IMR-90 (cell line): ENCODE results near the gene KCTD16. TPM values are rescaled to one million over a fixed set of nuclear protein-coding genes. Genes with fewer than 3 reads are reported as not detected.

Experiments used
- ATAC-seq: fragments of 200-7000 bp; cut with Tn5 transposase; 2 replicates; pipeline ENCODE4 v1.9.1; 2020; ENCODE audit warnings: low read depth, mild to moderate bottlenecking, moderate library complexity
- BruUV-seq: library from RNA; stranded (reverse); fragments of 400-500 nt; replicated peaks from 2 replicates; lab custom pipeline; 2021; lab: Mats Ljungman, UMichigan
- CTCF ChIA-PET: fragments of 300-600 bp; formaldehyde crosslinking; extraction: SDS; loops from one replicate; lab custom pipeline; 2021; ENCODE audit warnings: antibody characterized with exemption; lab: Yijun Ruan, JAX
- POLR2A ChIA-PET: fragments of 300-600 bp; sonication (Branson Sonifier 250); formaldehyde crosslinking; loops from one replicate; lab custom pipeline; 2022; ENCODE audit warnings: antibody characterized with exemption; ENCODE audit not compliant: unreplicated experiment; lab: Charles Lee
- DNase-seq: peaks from one replicate; pipeline ENCODE4 v3.0.0; 2013
- H2AFZ ChIP-seq: replicated peaks from 2 replicates; pipeline ENCODE3; 2013; ENCODE audit warnings: low read length, mild to moderate bottlenecking; ENCODE audit not compliant: poor library complexity
- H2AK5ac ChIP-seq: 2 replicates; pipeline ENCODE4 v1.6.1; 2013; ENCODE audit warnings: low read depth, low read length, inconsistent platforms
- H2AK9ac ChIP-seq: replicated peaks from 2 replicates; pipeline ENCODE3; 2013; ENCODE audit warnings: mild to moderate bottlenecking, low read depth, low read length, moderate library complexity; ENCODE audit not compliant: poor library complexity
- H2BK120ac ChIP-seq: 2 replicates; pipeline ENCODE4 v1.6.1; 2013; ENCODE audit warnings: low read depth, low read length, inconsistent platforms
- H2BK15ac ChIP-seq: 3 replicates; pipeline ENCODE4 v1.6.1; 2013; ENCODE audit warnings: low read depth, low read length, inconsistent platforms
- H2BK20ac ChIP-seq: 2 replicates; pipeline ENCODE4 v1.6.1; 2013; ENCODE audit warnings: low read depth, mild to moderate bottlenecking, inconsistent platforms, low read length, moderate library complexity
- H2BK5ac ChIP-seq: 2 replicates; pipeline ENCODE4 v1.6.1; 2013; ENCODE audit warnings: mild to moderate bottlenecking, low read depth, low read length, inconsistent platforms; ENCODE audit not compliant: poor library complexity, severe bottlenecking
- H3K14ac ChIP-seq: replicated peaks from 2 replicates; pipeline ENCODE4 v1.6.1; 2013; ENCODE audit warnings: low read depth, low read length, inconsistent platforms
- H3K18ac ChIP-seq: 2 replicates; pipeline ENCODE4 v1.6.1; 2013; ENCODE audit warnings: low read depth, low read length, control low read depth
- H3K23ac ChIP-seq: 2 replicates; pipeline ENCODE4 v1.6.1; 2013; ENCODE audit warnings: low read depth, low read length, inconsistent platforms
- H3K27ac ChIP-seq: 2 replicates; pipeline ENCODE4 v1.5.1; 2013; ENCODE audit warnings: mild to moderate bottlenecking, control low read depth, low read length; ENCODE audit not compliant: insufficient read depth
- H3K27me3 ChIP-seq: 2 replicates; pipeline ENCODE4 v1.6.1; 2013; ENCODE audit warnings: low read length; ENCODE audit not compliant: control insufficient read depth, insufficient read depth
- H3K36me3 ChIP-seq: 2 replicates; pipeline ENCODE4 v1.6.1; 2013; ENCODE audit warnings: low read length, mixed read lengths; ENCODE audit not compliant: control insufficient read depth, insufficient read depth
- H3K4ac ChIP-seq: 2 replicates; pipeline ENCODE4 v1.6.1; 2013; ENCODE audit warnings: low read depth, low read length, inconsistent platforms
- H3K4me1 ChIP-seq: 2 replicates; pipeline ENCODE4 v1.6.1; 2013; ENCODE audit warnings: low read length, mixed read lengths; ENCODE audit not compliant: control insufficient read depth, insufficient read depth
- H3K4me2 ChIP-seq: 2 replicates; pipeline ENCODE4 v1.6.1; 2013; ENCODE audit warnings: low read depth, mild to moderate bottlenecking, control low read depth, low read length, moderate library complexity
- H3K4me3 ChIP-seq: 2 replicates; pipeline ENCODE4 v1.5.1; 2013; ENCODE audit warnings: low read depth, mild to moderate bottlenecking, control low read depth, low read length, moderate library complexity; ENCODE audit not compliant: insufficient read depth
- H3K56ac ChIP-seq: 2 replicates; pipeline ENCODE4 v1.6.1; 2013; ENCODE audit warnings: low read length, inconsistent platforms; ENCODE audit not compliant: insufficient read depth; ENCODE audit errors: extremely low read depth
- H3K79me1 ChIP-seq, 2 experiments: 2 replicates each; pipeline ENCODE4 v1.6.1; 2013; ENCODE audit warnings: low read length in 2 of 2, inconsistent platforms in 1 of 2, low read depth in 1 of 2
- H3K9ac ChIP-seq: 2 replicates; pipeline ENCODE4 v1.6.1; 2013; ENCODE audit warnings: low read depth, low read length, control low read depth
- H3K9me1 ChIP-seq: 2 replicates; pipeline ENCODE4 v1.6.1; 2013; ENCODE audit warnings: low read length, inconsistent platforms; ENCODE audit not compliant: insufficient read depth
- H3K9me3 ChIP-seq: 2 replicates; pipeline ENCODE4 v1.6.1; 2013; ENCODE audit warnings: low read length; ENCODE audit not compliant: control insufficient read depth, insufficient read depth
- H4K20me1 ChIP-seq: 2 replicates; pipeline ENCODE4 v1.6.1; 2013; ENCODE audit warnings: low read length, inconsistent platforms; ENCODE audit not compliant: insufficient read depth
- H4K5ac ChIP-seq: 2 replicates; pipeline ENCODE4 v1.6.1; 2013; ENCODE audit warnings: mild to moderate bottlenecking, low read depth, low read length, control low read depth
- H4K8ac ChIP-seq, 2 experiments: 2 replicates each; pipeline ENCODE4 v1.6.1; 2013; ENCODE audit warnings: low read depth in 2 of 2, low read length in 2 of 2, control low read depth in 1 of 2, inconsistent platforms in 1 of 2
- H4K91ac ChIP-seq: 2 replicates; pipeline ENCODE4 v1.6.1; 2013; ENCODE audit warnings: low read depth, low read length, inconsistent platforms; ENCODE audit not compliant: insufficient read depth
- BHLHE40 ChIP-seq: fragments of 150-350 bp; IDR thresholded peaks from 2 replicates; pipeline ENCODE4 v1.6.1; 2016; ENCODE audit warnings: mild to moderate bottlenecking, low read depth, low read length
- CEBPB ChIP-seq: IDR thresholded peaks from 2 replicates; pipeline ENCODE4 v1.6.1; 2012; ENCODE audit warnings: low read depth, low read length, improper control_type of control experiment
- CHD1 ChIP-seq: IDR thresholded peaks from 2 replicates; pipeline ENCODE4 v1.6.1; 2012; ENCODE audit warnings: low read depth, low read length, improper control_type of control experiment
- CTCF ChIP-seq: conservative IDR thresholded peaks from 2 replicates; pipeline ENCODE4 v1.5.1; 2012; ENCODE audit warnings: mild to moderate bottlenecking, low read depth, low read length, improper control_type of control experiment
- ELK1 ChIP-seq: fragments of 150-350 bp; IDR thresholded peaks from 2 replicates; pipeline ENCODE4 v1.6.1; 2016; ENCODE audit warnings: low read depth, mild to moderate bottlenecking, low read length, moderate library complexity, borderline replicate concordance
- FOS ChIP-seq: fragments of 150-350 bp; IDR thresholded peaks from 2 replicates; pipeline ENCODE4 v1.6.1; 2016; ENCODE audit warnings: low read depth, low read length
- MAFK ChIP-seq: IDR thresholded peaks from 2 replicates; pipeline ENCODE4 v1.6.1; 2012; ENCODE audit warnings: low read depth, low read length, improper control_type of control experiment
- MXI1 ChIP-seq: IDR thresholded peaks from 2 replicates; pipeline ENCODE4 v1.6.1; 2012; ENCODE audit warnings: low read depth, mild to moderate bottlenecking, low read length, moderate library complexity, borderline replicate concordance
- NFE2L2 ChIP-seq: fragments of 150-350 bp; IDR thresholded peaks from 2 replicates; pipeline ENCODE4 v1.6.1; 2016; ENCODE audit warnings: low read depth, mild to moderate bottlenecking, low read length
- RCOR1 ChIP-seq: IDR thresholded peaks from 2 replicates; pipeline ENCODE4 v1.6.1; 2012; ENCODE audit warnings: mild to moderate bottlenecking, low read length, improper control_type of control experiment; ENCODE audit not compliant: insufficient replicate concordance
- RFX5 ChIP-seq: IDR thresholded peaks from 2 replicates; pipeline ENCODE4 v1.8.0; 2012; ENCODE audit warnings: low read depth, mild to moderate bottlenecking, low read length, moderate library complexity
- USF2 ChIP-seq: fragments of 150-350 bp; IDR thresholded peaks from 2 replicates; pipeline ENCODE4 v1.6.1; 2017; ENCODE audit warnings: mild to moderate bottlenecking, antibody characterized with exemption, low read length, low read depth
- WGBS, 2 experiments: methylation state at CpG; one replicate each; pipeline versions ENCODE4 v1.1.5 to v1.1.7; 2013; ENCODE audit warnings: missing lambda C conversion rate in 2 of 2; ENCODE audit not compliant: insufficient read length in 1 of 2; ENCODE audit errors: extremely low coverage in 2 of 2; 5-methylcytosine and 5-hydroxymethylcytosine counted together
- dilution Hi-C: fragments of 300-500 bp; cut with HindIII; formaldehyde crosslinking; loops from one replicate; pipeline ENCODE4 v1.14.3; 2018; ENCODE audit warnings: low sequenced_read_pairs; ENCODE audit not compliant: unreplicated experiment
- in situ Hi-C: fragments of 300-500 bp; cut with MboI; formaldehyde crosslinking; loops from 3 replicates; pipeline ENCODE4 v1.14.3; 2019; ENCODE audit warnings: low sequenced_read_pairs, inconsistent platforms, mixed read lengths
- intact Hi-C: fragments of 100-400 bp; cut with micrococcal nuclease; formaldehyde crosslinking; loops from 2 replicates; pipeline ENCODE4 v1.10.0; 2022
- polyA plus RNA-seq, 3 experiments: library from polyadenylated mRNA; depleted of rRNA; stranded (reverse); fragments of >200 nt; gene quantifications; 2 replicates each; pipeline ENCODE4 v1.2.3, GENCODE V29; 2012; ENCODE audit warnings: low replicate concordance in 1 of 3
- total RNA-seq: library from RNA; depleted of rRNA; stranded (reverse); fragments of >200 nt; gene quantifications from 2 replicates; pipeline ENCODE4 v1.2.3, GENCODE V29; 2012

The KCTD16 gene
- total and polyA plus RNA-seq, 2 of the 4 experiments (the other 2 are of a cell fraction): 0.43 to 1.1 TPM

GRCh38 chr5:144370273-144370672 is 199.6 kb downstream of the KCTD16 start:
- no CpG with 5 or more reads among the region's 3 CpGs for WGBS, 2 experiments
- Histone ChIP-seq H2BK5ac (no peak overlapping the region), H4K20me1 (no peaks in the 10 kb centered on the region)

More at GRCh38 chr5:144370273-144370672, 199.6 kb downstream of the KCTD16 start:
- Histone ChIP-seq H3K56ac (no peak overlapping the region), H3K4ac (no peak overlapping the region), H3K9me1 (no peaks in the 10 kb centered on the region), H2AK9ac (no peak overlapping the region), H2BK120ac (no peak overlapping the region), H4K91ac (no peak overlapping the region), H3K18ac (no peak overlapping the region), H3K4me2 (no peak overlapping the region), H3K79me1 (no peaks in the 10 kb centered on the region), H2AK5ac (no peak overlapping the region), H3K36me3 (no peaks in the 10 kb centered on the region), H3K9ac (no peak overlapping the region), H4K5ac (no peak overlapping the region), H2AFZ (no peak overlapping the region), H3K4me3 (no peak overlapping the region), H2BK20ac (no peak overlapping the region), H3K14ac (no peak overlapping the region), H3K4me1 (no peaks in the 10 kb centered on the region), H3K27ac (no peak overlapping the region), H3K27me3 (no peaks in the 10 kb centered on the region; the same call in 1 of the 2 replicates), H4K8ac (no peak overlapping the region), H3K9me3 (no peaks in the 10 kb centered on the region), H2BK15ac (no peak overlapping the region), H3K23ac (no peak overlapping the region)
- BruUV-seq: no TSS peak
- ATAC-seq (no peak), DNase-seq (no peak)
- intact Hi-C loops (no loop called here), dilution Hi-C loops (no loop called here), in situ Hi-C loops (no loop called here)
- CTCF ChIA-PET: no interaction called here
- POLR2A ChIA-PET: interaction anchor here (0.7 kb wide), 1 partner anchor 913 kb away, joined by 3 read pairs; no protein-coding TSS in a partner anchor
- TF ChIP-seq ELK1 (no peak), RCOR1 (no peak), FOS (no peak), CTCF (no peak), RFX5 (no peak), NFE2L2 (no peak), CHD1 (no peak), USF2 (no peak), BHLHE40 (no peak), CEBPB (no peak), MXI1 (no peak), MAFK (no peak)
